Stimulated activated CD4-positive, alpha-beta T cell treated with anti-CD3 and anti-CD28 coated beads, Interleukin-4, amount 100 ng/mL, for 24 hours (primary cell): ENCODE data around the gene NUPR1.
"Not testable (repeated sequence)": the region's sequence is repeated elsewhere in the genome, so short reads cannot be mapped to it uniquely, and the experiment has no call there.

Source experiments
- DNase-seq: peaks from one replicate; pipeline ENCODE4 v3.0.0-alpha.2; 2020

The NUPR1 gene

DNA sequence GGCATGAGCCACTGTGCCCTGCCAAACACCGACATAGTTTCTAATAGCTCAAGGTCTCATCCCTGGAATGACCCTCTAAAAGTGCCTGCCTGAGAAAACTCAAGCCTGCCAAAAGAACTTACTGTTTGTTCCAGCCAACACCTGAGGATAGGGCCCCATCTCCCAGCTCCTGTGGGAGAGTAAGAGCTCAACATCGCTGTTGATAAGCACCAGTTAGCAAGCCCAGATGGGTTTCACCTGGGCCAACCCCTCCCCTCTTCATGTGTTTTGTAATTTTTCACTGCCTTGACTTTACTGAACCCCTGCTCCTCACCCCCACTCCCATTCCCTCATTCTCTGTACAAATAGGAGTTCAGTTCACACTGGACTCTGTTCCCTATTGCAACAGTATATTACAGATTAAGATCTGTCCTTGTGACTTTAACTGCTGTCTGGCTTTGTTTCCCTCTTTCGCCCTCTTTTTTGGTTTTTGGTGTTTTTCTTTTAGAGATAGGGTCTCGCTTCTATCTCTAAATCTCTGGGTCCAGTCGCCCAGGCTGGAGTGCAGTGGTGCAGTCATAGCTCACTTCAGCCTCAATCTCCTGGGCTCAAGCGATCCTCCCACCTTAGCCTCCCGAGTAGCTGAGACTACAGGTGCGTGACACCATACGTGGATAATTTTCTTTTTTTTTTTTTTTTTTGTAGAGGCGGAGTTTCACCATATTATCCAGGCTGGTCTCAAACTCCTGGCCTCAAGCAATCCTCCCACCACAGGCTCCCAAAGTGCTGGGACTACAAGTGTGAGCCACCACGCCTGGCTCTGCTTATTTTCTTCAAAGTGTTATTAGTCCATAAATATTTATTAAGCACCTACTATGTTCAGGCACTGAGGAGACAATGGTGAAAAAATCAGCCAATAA lies 12.3 kb downstream of the NUPR1 start:
- no peak for DNase-seq

DNA sequence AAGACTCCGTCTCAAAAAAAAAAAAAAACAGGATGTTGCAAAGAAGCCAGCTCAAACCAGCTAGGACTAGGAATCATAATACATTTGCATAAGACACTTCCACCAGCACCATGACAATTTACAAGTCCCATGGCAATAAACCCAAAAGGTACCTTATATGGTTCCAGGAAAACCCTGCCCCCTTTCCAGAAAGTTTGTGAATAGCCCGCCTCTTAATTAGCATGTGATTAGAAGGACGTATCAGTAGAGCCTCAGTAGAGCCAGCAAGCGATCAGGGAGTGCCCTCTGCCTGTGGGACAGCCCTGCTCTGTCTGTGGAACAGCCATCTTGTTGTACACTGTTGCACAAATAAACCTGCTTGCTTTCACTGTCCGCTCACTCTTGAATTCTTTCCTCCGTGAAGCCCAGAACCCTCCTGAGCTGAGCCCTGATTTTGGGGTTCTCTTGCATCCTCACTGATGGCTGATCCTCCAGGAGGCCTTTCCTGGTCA lies 14.0 kb downstream of the NUPR1 start:
- DNase-seq: no peak

DNA sequence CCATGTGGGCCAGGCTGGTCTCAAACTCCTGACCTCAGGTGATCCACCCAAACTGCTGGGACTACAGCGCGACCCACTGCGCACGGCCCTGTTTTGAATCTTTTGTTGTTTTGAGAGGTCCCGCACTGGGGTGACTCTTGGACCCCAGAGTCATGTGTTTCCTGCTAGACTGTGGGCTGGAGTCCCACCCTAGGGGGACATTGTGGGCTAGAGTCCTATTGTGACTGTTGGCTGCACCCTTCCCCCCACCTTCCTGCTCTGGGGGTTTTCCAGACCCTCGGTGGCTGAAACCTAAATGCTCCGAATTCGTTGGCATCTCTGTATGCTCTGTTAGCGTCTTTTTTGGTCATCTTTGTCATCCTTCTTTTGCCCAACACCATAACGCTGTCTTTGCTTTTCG lies 16.0 kb downstream of the NUPR1 start:
- no peak for DNase-seq

DNA sequence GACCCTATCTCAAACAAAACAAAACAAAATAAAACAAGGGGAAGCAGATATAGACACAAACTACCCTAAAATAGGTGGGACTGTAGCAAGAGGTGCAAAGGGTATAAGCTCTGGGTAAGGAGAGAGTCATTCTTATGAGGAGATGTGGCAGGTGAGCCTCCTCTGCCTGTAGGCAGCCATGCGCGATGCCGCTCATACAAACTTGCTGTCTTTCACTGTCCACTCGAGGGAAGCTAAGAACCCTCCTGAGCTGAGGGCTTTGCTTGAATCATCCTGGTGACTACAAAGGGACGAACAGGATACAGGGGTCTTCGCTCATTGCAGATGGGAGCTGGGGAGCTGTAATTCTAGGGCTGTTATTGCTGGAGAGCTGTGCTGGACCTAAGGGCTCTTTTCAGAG lies 17.3 kb downstream of the NUPR1 start:
- DNase-seq: no peak

DNA sequence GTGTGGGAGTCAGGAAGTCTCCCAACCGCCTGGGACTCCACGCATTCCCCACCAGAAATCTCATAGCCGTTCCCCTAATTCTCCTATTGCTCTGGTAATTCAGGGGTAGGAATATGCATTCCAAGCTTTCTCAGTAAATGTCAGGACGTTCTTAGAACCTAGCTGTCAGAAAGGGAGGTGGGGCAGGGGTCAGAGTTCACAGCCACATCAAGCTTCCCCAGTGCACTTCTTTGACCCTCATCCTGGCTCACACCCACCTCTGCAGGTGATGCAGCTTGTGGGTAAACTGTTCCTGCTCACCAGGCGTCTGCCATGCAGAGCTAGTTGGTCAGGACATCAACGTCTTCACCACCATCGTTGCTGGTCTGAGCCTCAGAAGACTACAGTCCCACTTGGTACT lies 18.1 kb downstream of the NUPR1 start:
- no peak for DNase-seq

DNA sequence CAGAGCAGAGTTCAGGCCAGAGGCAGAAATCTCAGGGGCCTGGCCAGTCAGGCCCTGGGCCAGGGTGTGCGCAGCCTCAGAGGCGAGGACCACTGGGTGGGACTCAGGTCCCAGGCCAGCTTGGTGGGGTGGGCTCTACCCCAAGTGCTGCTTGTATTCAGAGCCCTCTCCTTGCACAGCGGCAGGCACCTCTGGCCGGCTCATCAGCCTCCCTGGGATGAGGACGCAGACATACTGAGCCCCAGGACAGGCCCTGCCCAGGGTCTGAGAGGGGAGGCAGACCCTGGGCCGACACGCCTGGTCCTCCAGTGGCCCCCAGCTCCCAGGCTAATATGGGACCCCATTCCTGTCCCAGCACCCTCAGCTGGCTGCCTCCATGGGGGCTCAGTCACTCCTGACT lies 24.5 kb downstream of the NUPR1 start:
- DNase-seq: no peak

DNA sequence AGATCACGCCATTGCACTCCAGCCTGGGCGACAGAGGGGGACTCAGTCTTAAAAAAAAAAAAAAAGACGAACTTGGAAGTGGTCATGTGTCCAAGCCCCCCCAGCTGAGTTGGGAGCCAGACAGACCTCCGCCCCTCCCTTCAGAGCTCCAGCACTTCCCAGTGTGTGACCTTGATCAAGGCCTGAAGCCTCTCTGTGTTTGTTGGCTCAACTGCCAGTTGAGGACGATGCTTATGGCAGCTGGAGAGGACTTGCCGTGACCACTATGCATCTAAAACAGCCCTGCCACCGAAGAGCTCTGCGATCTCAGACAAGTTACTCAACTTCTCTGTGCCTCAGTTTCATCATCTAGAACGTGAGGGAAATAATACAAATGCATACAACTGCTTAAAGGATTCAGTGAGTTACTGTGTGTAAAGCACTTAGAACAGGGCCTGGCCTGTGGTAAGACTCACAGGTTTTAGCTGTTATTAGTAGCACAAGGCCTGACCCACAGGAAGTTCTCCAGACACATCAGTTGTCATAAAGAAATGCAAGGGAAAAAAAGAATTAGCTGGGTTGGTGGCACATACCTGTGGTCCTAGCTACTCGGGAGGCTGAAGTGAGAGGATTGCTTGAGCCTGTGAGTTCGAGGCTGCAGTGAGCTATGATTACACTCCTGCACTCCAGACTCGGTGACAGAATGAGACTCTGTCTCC lies 25.1 kb downstream of the NUPR1 start:
- no peak for DNase-seq

DNA sequence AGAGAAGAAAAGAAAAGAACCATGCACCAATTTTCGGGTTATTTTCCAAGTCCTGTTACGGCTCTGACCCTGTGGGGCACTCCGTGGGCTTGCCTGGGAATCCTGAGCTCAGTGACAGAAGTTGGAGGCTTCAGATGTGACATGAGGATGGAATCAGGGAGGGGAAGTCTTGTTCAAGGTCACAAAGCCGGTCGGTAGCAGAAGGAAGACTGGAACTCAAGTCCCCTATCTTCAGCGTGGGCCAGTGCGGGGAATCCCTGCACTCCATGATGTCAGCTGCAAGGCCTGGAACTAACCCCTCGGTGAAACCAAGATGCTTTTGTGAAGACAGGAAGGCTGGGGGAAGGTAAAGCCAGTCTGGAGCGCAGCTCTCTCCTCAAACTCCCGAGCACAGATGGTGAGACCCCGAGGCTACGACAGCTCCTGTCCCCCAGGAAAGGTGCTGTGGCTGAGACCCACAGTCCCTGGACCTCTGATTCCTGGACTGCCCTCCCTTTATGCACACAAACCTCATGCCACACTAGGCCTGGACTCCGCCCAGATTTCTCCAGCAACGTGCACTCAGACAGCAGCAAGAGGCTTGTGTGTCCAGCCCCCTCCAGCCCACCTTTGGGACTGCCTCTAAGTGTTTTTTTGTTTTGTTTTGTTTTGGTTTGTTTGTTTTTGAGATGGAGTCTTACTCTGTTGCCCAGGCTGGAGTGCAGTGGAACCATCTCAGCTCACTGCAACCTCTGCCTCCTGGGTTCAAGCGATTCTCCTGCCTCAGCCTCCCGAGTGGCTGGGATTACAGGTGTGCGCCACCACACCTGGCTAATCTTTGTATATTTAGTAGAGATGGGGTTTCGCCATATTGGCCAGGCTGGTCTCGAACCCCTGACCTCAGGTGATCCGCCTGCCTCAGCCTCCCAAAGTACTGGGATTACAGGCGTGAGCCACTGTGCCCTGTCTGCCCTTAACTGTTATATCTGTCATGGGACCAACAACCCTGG lies 26.7 kb downstream of the NUPR1 start:
- no peak for DNase-seq

DNA sequence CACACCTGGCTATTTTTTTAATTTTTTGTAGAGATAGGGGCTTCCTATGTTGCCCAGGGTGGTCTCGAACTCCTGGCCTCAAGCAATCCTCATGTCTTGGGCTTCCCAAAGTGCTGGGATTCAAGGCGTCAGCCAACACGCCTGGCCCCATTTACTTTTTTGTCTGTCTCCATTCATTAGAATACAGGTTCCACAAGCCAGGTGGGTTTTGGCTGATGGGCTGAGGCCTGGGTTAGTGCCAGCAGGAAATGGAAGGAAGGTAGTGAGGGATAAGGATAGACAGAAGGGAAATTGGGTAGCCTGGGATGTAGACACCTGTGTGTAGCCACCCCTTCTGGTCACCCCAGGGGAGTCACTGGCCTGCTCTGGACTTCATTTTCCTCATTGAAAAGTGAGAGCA lies 27.7 kb downstream of the NUPR1 start:
- DNase-seq: no peak

DNA sequence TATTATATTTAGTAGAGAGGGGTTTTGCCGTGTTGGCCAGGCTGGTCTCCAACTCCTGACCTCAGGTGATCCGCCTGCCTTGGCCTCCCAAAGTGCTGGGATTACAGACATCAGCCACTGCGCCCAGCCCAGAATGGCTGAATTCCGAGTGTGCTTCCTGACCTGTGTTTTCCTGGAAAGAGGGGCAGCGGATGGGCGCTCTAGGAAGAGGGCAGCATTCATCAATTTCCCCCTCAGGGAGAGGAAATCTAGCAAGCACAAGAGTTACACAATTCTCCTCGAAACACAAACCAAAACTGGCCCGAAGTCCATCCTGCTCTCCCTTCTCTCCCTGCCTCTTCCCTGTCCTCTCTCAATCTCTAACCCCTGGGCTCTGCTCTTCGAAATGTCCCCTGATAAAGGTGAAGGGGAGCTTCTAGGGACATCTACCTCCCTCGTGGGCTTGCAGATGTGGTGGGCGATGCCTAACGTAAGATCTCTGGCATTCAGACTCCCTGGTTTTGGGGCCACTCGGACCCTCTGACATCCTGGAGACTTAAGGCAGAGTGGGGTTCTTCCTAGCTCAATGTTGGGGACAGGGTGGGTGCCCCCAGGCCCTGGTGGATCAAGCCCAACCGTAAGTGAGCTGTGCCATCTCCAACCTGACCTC lies 33.2 kb downstream of the NUPR1 start:
- no peak for DNase-seq

DNA sequence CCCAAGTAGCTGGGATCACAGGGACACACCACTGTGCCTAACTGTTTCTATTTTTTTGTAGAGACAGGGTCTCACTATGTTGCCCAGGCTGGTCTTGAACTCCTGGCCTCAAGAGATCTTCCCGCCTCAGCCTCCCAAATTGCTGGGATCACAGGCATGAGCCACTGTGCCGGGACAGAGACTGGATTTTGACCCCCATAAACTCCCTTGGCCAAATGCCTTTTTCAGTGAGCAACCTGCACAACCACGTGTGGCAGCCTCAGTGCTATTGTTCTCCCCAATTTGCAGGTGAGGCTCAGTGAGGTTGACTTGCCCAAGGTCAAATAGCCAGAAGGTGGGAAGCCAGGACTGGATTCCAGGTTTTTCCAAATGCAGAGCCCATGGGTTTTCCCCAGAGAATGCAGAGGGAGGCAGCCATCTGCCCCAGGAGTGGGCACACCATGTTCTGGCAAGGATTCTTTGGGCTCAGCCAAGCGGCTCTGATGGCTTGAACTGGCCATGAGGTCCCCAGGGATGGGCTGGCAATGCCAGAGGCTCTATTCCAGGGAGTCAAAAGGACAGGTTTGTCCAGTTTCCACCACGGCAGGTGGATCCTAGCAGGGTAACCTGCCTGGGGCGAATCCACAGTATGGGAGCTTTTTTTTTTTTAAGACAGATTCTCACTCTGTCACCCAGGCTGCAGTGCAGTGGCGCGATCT lies 33.9 kb downstream of the NUPR1 start:
- DNase-seq: no peak

DNA sequence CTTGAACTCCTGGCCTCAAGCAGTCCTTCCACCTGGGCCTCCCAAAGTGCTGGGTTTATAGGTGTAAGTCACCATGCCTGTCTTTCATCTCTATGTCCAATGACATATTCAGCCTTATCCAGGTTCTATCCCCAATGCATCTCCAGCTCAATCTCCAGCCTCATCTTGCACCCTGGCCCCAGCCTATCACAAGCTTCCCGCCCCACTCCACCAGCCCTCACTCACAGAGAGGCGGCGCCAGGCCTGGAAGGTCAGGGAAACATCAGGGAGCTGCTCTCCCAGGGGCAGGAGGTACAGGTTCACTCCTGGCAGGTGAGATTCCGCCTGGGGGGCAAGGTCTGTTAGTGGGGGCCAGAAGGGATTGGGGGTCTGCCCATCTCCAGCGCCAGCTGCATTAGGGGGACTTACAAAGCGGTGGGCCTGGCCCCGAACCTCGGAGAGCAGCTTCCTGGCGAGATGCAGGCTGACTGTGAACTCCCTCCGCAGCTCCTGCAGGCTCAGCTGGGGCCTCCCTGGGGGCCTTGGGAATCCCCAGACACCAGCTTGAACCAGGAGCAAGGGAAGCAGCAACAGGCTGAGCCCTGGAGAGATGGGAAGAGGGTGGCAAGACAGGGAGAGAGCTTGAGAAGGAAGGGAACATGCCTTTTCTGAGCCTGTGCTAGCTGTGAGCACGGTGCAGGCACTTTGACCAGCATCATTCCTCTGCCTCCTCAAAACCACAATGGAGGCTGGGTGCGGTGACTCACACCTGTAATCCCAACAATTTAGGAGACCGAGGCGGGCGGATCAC lies 35.1 kb downstream of the NUPR1 start:
- no peak for DNase-seq

DNA sequence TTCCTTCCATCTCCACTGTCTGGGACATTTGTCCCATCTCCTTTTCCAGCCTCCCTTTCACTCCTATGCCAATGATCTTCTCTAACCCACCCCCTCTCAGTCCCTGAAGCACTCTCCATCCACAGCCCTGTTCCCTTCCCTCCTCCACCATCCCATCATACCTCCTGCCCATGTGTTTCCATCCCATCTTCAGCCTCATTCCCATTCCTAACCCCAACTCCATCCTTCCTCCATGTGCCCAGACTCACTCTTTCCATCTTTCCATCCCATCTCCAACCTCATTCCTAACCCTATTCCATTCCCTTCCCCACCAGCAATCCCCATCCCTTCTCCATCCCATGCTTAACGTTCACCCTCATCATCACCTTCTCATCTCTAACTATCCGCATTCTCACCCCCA lies 36.5 kb downstream of the NUPR1 start:
- no peak for DNase-seq

DNA sequence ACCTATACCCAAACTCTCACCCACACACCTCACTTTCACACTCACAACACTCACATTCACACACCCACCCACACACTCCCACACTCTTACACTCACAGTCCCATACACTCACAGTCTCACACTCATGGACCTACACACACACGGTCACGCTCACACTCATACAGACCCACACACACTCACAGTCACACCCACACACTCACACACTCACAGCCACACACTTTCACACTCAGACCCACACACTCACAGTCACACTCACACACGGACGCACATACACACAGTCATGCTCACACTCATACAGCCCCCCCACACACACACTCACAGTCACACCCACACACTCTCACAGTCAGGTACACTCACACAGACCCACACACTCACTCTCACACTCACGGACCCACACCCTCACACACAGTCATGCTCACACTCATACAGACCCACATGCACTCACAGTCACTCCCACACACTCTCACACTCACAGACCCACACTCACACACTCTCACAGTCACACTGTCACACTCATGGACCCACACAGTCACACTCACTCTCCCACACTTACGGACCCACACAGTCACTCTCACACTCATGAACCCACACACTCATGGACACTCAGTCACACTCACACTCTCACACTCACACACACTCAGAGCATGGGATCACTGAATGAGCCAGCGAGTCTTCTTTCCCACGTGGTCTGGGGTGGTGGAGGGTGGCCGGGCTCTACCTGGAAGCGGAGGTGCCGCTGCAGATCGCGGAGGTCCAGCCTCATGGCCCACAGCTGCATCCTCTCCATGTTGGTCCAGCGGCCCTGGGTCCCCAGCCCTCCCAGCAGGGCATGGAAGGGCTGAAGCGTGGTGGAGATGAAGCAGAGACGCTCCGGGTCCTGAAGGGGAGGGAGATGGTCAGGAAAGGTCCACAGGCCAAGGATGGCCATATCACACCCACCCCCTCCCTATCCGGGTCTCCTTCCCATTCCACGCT lies 37.2 kb downstream of the NUPR1 start:
- no peak for DNase-seq

DNA sequence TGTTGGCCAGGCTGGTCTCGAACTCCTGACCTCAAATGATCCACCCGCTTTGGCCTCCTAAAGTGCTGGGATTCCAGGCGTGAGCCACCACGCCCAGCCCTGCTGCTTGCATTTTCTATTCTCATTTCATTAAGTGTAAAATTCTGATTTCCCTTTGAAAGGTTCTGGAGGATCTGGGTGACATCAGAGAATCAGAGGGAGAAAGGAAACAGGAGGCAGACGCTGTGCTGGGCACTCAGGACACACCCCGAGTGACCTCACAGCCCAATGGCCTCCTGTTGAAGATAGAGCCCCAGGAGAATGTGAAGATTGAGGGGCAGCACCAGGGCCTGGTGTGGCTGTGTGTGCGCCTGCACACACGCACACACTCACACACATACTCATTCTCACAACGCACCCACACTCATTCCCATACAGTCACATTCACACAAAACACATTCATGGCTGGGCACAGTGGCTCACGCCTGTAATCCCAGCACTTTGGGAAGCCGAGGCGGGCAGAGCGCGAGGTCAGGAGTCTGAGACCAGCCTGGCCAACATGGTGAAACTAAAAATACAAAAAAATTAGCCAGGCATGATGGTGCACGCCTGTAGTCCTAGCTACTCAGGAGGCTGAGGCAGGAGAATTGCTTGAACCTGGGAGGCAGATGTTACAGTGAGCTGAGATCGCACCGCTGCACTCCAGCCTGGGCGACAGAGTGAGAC lies 38.1 kb downstream of the NUPR1 start:
- DNase-seq: not testable (repeated sequence)

DNA sequence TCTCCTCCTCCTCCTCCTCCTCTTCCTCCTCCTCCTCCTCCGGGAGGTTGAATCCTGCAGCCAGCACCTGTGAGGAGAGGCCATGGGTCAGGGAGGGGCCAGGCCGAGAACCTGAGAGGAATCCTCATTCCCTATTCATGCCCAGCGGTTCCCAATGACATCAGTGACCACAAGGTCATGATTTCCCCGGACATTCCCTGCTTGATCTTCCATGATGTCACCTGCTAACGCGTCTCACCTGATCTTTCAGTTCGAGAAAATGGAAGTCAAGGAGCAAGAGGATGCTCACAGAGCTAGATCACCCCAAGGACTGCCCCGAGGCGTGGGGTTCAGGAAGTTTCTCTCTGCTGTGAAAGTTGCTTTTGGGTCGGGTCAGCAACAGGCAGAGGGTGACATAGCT lies 38.9 kb downstream of the NUPR1 start:
- DNase-seq: no peak

DNA sequence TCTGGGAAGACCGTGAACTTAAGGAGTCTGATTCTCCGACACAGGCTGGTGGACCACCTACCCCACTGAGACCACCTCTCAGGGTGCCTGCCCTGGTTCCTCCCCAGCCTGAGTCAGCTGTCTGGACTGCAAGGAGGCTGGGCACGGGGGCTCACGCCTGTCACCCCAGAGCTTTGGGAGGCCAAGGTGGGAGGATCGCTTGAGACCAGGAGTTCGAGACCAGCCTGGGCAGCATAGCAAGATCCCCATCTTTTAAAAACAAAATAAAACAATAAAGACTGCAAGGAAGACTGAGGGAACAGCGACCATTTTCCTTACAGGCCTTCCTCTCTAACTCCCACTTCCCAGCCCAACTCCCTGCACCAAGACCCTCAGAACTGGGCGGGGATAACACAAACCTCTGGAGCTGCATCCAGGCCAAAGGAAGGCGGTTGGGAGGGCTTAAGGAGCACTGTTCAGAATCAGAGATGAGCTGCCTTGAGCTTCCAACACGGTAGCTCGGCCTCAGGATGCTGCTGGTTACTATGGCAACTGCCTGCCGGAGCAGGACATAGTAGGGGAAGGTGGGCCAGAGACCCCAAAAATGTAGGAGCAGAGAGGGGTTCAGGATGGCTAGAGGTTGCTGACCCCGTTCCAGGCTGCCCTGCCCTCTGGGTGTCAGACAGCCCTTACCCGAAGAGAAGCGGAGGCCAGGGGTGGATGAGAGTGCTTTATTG lies 40.0 kb downstream of the NUPR1 start:
- DNase-seq: no peak

DNA sequence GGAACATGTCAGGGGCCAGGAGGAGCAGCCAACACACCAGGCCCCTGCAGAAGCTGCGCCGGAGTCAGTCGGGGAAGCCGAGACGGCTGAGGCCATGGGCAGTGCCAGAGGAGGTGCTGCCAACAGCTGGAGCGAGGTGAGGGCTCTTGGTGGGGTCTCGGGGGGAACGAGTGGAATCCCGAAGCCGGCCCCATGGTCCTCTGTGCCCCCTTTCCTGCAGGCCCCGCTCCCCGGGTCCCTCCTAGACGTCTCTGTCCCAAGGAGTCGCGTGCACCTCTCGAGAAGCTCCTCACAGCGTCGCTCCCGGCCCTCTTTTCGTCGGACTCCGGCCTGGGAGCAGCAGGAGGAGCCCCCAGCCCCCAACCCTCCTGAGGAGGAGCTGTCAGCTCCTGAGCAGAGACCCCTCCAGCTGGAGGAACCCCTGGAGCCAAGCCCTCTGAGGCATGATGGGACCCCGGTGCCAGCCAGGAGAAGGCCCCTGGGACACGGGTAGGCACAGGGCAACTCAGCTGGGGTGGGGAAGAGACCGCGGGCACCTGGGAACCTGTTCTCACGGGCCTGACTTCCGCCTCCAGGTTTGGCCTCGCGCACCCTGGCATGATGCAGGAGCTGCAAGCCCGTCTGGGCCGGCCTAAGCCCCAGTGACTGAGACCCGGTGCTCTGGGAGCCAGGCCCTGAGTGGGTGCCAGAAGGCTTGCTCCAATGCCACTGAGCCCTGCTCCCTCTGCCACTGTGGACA lies 40.7 kb downstream of the NUPR1 start:
- no peak for DNase-seq
